CD1c-positive myeloid dendritic cell (primary cell): Measurements from ENCODE around the gene PHF21A.

Experiments
- DNase-seq: peaks from one replicate; pipeline ENCODE4 v3.0.0-alpha.2; 2016; ENCODE audit errors: extremely low spot score

The PHF21A gene

GRCh38 chr11:46121301-46121723, at the start of gene PHF21A:
TSS of gene PHF21A (minus strand) at chr11:46121454. CDS start at chr11:46084219, 37,235 bp downstream.
- peak; percentile 89 for DNase-seq

GRCh38 chr11:46170797-46171196, 49.5 kb upstream of the PHF21A start:
- no peak for DNase-seq

GRCh38 chr11:46162700-46163099, 41.4 kb upstream of the PHF21A start:
- DNase-seq = no peak

GRCh38 chr11:46161201-46161600, 39.9 kb upstream of the PHF21A start:
- DNase-seq = no peak

GRCh38 chr11:46160100-46160499, 38.8 kb upstream of the PHF21A start:
- no peak for DNase-seq

GRCh38 chr11:46159680-46160079, 38.4 kb upstream of the PHF21A start:
- DNase-seq = no peak

- no peak for DNase-seq
These were observed 28.6 kb upstream of the PHF21A start for GRCh38 chr11:46149826-46150225.

- DNase-seq = no peak
These were observed 28.1 kb upstream of the PHF21A start for GRCh38 chr11:46149342-46149741.

- no peak for DNase-seq
These were observed 23.5 kb upstream of the PHF21A start for GRCh38 chr11:46144741-46145140.

GRCh38 chr11:46143049-46143806, 22.0 kb upstream of the PHF21A start:
- no peak for DNase-seq

GRCh38 chr11:46142561-46142960, 21.3 kb upstream of the PHF21A start:
- DNase-seq = no peak

- DNase-seq = no peak
These were observed 20.3 kb upstream of the PHF21A start for GRCh38 chr11:46141597-46141996.

GRCh38 chr11:46134540-46134939, 13.3 kb upstream of the PHF21A start:
- no peak for DNase-seq

- no peak for DNase-seq
These were observed 12.8 kb upstream of the PHF21A start for GRCh38 chr11:46134061-46134460.

- DNase-seq = peak; percentile 22
These were observed 11.9 kb upstream of the PHF21A start for GRCh38 chr11:46133119-46133518.

GRCh38 chr11:46130286-46130940, 9.2 kb upstream of the PHF21A start:
- DNase-seq = no peak

- no peak for DNase-seq
These were observed 7.9 kb upstream of the PHF21A start for GRCh38 chr11:46129133-46129532.

- peak; percentile 83 for DNase-seq
These were observed 5.9 kb upstream of the PHF21A start for GRCh38 chr11:46127150-46127638.

GRCh38 chr11:46125284-46125683, 4.0 kb upstream of the PHF21A start:
- no peak for DNase-seq

- no peak for DNase-seq
These were observed 1.9 kb upstream of the PHF21A start for GRCh38 chr11:46122945-46123715.

- DNase-seq = peak; percentile 92
These were observed 647 bp upstream of the PHF21A start for GRCh38 chr11:46121724-46122477.
